NCI-H510A (cell line): ENCODE data around the gene PUM2.
"Not testable (repeated sequence)": the region's sequence is repeated elsewhere in the genome, so short reads cannot be mapped to it uniquely, and the experiment has no call there.

ENCODE experiments used
- DNase-seq: peaks from one replicate; lab custom pipeline; 2025; lab: John Stamatoyannopoulos, UW

PUM2 gene, protein sequence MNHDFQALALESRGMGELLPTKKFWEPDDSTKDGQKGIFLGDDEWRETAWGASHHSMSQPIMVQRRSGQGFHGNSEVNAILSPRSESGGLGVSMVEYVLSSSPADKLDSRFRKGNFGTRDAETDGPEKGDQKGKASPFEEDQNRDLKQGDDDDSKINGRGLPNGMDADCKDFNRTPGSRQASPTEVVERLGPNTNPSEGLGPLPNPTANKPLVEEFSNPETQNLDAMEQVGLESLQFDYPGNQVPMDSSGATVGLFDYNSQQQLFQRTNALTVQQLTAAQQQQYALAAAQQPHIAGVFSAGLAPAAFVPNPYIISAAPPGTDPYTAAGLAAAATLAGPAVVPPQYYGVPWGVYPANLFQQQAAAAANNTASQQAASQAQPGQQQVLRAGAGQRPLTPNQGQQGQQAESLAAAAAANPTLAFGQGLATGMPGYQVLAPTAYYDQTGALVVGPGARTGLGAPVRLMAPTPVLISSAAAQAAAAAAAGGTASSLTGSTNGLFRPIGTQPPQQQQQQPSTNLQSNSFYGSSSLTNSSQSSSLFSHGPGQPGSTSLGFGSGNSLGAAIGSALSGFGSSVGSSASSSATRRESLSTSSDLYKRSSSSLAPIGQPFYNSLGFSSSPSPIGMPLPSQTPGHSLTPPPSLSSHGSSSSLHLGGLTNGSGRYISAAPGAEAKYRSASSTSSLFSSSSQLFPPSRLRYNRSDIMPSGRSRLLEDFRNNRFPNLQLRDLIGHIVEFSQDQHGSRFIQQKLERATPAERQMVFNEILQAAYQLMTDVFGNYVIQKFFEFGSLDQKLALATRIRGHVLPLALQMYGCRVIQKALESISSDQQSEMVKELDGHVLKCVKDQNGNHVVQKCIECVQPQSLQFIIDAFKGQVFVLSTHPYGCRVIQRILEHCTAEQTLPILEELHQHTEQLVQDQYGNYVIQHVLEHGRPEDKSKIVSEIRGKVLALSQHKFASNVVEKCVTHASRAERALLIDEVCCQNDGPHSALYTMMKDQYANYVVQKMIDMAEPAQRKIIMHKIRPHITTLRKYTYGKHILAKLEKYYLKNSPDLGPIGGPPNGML

DNA sequence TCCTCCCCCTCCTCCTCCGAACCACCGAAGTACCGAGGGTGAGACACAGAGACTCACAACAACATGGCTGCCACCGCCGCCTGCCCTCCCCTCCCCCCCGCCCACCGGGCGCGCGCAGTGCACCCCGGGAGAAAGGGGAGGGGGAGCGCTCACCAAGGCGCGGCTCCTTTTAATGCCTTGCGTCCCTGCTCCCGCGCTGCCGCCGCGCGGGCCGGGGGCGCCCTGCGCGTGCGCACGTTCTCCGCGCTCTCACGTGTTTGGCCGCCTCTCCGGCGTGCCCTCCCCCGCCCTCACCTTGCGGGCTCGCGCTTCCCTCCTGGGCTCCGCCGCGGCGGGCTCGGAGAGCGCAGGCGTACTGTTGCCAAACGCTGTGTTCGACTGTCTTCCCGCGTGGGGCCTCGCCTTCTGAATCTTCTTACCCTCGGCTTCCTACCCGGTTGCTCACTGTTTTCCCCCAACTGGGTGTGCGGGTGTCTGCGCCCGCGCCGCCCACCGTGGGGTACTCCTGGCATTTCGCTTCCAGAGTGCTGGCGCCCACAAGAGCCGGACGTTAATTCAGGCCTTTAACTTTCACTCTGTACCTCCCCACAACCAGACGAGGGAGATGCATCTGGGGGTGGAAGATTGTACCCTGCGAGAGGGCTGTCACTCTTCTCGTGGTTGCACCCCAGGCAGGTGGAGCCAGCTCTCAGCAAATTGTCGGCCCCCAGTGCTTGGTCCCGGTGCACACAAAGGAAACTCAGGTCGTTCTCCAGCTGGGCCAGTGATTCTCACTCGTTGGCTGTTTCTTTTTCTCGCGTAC, at the start of gene PUM2:
Gene PUM2 (minus strand): TSS at position 92 of the 802 bp plus-strand sequence. CDS start 23,484 bp downstream, outside the sequence.
- DNase-seq: peak; percentile 96

DNA sequence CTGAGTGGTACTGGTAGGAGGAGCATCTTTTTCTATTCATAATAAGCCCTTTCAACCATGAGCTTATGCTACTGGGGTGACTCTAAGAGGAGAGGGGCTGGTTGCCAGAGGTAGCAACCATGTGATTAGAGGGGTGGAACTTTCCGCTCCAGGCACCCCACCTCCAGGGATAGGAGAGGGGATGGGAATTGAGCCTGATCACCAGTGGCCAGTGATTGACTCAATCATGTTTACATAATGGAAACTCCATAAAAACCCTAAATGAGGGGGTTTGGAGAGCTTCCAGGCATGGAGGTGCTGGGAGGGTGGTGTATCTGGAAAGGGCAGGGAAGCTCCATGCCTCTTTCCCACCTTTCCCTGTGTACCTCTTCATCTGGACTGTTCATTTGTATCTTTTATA, 49.7 kb upstream of the PUM2 start:
- no peak for DNase-seq

DNA sequence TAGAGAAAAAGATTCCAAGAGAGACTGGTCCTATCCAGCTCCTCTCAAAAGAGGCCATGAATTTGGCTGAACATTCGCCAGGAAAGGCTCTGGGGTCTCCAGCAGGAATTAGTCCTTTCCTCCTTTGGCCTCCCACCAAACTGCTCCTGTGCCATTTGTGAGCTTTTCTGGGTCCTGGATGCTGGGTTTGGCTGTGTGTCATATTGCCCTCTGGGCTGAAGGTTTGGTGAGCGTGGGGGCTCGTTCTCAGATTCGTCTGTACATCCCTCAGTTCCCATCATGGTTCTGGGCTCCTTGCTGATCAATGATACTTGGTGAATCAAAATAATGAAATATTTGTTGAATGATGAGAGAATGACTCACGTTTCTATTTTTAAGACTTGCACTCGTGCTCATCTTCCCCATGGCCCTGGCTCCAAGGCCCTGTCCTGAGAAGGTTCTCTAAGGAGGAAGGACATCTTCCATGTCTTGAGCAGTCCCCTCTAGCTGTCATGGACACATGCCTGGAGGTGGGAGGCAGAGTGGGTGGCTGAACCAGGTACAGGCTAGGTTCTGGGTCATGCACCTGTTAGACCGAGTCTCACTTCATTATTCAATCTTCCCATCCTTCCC, 48.4 kb upstream of the PUM2 start:
- DNase-seq: no peak

DNA sequence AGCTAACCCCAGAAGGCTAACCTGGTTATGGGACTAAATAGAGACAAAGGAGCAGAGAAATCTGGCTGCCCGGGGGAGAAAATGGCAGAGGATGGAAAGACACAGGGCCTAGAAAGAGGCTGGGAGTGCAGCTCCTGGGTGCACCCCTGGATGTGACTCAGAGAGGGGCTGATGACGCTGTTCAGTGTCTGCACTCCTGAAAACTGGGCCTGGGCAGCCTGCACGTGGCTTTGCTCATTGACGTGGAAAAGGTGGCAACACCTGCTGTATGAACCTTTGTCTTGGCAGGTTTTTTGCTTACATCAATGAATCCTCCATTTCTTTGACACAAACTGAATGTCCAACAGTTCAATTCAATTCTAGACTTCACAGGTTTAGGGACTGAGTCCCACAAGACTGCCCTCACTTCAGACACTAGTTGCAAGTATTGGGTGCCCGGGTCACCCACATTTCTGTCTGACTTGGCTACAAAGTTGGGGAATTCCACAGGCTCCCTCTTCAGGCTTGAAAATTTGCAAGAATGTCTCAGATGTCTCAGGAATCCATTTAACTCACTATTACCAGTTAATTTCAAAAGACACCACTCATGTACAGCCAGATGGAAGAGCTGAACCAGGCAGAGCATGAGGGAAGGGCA, 47.3 kb upstream of the PUM2 start:
- DNase-seq: no peak

DNA sequence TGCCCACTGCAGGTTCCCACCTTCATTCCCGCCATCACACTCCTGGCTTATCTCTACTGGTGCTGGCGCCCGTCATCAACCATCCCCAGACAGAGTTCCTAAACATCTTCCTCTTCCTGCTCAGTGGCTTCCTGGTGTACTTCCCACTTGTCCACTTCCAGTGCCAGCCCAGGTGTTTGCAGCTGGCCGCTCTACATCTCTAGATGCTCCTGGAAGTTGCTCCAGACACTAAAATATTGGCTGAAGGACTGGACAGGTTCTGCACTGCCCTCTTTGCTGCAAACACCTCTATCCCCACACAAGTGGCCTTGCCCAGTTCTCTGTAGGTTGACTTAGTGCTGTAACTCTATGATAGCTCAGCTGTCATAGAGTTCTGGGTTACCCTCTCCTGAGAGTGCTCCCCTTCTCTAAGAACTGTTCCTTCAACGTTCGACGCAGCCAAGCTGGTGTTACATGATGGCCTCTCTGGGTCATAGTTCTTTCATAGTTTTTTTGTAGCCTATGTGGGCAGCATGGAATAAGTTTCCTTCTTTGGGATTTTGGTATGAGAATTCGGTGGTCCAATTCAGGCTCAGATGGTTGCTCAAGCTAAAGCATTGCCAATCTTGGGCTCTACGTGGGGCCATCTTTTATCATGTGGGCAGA, 45.8 kb upstream of the PUM2 start:
- DNase-seq: no peak

DNA sequence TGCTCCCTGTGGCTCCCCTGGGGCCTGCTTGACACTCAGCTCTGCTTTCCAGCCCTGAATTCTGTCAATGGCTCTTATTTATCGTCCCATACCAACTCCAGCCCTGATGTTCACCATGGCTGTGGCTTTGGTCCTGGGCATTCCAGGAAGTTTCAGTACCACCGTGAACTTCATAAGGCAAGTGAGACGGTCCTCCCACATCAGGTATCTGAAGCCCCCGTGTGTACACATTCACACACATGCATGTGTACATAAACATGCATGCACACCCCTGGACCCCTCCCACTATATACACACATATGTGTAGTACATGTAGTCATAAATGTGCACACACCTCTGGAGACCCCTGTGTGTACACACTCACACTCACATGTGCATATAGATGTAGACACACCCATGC, 43.3 kb upstream of the PUM2 start:
- no peak for DNase-seq

DNA sequence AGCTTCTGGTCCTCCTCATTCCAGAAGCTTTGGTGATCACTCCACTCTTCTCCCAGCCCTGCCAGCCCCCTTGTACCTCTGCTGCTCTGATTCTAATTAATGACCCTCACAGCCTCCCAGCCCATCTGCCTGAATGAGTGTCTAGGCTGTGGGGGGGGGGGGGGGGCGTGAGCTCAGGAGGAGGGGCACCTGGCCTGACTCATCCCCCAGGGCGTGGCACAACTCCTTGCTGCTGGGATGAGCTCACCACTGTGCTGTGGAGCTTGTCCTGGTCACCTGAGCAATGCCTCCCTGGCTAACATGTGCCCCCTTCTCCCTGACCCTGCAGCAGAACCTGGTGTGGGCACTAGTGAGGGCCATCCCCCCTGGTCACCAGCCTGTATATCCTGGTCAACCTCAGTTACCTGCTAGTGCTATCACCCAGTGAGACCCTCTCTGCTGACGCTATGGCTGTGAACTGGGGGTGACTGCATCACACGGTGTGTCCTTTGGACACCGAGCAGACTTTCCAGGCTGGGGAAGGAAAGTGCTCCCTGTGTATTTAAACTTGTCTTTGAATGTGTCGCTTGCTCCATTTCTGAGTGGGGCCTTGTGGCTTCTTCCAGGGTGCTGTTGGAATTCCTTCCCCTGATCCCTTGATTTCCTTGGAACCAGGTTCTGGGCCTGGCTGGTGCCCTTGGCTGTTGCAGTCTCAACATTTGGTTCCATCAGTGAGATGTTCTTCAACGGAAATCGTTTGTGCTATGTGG, 41.5 kb upstream of the PUM2 start:
- DNase-seq: no peak

DNA sequence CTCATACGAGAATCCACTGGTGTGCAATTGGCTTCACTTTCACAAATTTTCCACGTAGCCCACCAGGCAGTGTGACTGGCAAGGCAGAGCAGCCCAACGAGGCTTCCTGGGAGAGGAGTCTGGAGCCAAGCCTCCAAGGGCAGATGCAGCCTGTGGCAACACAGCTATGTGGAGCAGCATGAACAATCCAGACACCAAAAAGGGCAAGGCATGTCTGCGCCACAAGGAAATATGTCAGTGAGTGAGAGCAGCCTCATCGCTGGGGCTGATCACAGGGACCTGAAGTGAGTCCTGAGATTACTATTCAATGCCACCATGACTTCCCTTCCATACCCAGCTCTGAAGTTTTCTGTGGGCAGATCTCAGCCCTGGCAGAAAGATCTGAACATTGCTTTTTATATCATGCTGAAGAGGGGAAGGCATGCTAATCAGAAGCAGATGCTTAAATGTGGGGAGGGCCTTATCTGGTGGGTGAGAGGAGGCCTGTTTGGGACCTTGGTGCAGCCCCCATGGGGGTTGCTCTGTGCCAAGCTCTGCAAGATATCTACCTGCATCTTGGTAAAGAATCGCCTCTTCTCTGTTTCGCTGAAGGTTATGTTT, 40.0 kb upstream of the PUM2 start:
- DNase-seq: no peak

DNA sequence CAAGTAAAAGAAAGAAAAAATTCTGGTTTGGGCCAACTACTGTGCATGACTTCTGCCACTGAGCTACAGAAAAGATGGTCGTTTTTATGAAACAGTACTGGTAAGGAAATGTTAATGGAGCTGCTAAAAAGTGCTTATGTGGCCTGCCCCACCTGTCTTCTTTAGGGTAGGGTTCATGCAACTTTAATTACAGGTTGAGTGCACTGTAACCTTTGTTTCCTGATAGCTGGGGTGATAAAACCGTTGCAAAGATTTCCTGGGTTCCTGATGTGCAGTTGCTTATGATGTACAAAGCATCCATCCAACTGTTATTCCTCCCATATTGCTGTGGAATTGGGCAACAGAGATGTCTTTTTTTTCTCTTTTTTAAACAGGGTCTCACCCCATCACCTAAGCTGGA, 34.3 kb upstream of the PUM2 start:
- no peak for DNase-seq

DNA sequence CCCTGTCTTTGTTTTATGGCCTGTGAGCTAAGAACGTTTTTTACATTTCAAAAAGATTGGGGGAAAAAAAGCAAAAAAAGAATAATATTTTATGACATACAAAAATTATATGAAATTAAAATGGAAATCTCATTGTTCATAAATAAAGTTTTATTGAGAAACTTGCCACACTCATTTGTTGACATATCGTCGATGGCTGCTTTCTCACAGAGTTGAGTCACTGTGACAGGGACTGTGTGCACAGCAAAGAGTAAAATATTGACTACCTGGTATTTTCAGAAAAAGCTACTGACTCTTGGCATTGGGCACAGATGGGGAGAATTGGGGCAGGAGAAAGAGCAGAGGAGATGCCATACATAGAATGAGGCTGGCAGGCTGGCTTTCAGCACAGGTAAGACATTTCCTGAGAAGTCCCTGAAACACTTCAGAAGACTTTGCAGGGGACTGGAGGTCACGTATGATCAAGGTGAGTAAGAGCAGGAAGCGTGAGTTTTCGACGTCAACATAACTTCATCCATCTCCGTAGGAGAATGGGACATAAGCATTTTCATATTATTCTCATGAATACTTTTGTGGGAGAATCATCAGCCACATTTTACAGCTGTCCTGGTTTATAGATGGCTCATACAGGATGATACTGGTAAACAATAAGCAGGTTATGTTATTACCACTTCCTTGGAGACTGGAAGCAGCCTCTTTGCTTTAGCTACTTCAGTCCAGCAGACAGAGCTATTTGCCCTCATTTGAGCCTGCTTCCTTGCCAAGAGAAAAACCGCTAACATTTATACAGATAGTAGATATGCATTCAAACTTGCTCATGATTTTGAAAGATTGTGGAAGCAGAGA, 32.5 kb upstream of the PUM2 start:
- DNase-seq: no peak

DNA sequence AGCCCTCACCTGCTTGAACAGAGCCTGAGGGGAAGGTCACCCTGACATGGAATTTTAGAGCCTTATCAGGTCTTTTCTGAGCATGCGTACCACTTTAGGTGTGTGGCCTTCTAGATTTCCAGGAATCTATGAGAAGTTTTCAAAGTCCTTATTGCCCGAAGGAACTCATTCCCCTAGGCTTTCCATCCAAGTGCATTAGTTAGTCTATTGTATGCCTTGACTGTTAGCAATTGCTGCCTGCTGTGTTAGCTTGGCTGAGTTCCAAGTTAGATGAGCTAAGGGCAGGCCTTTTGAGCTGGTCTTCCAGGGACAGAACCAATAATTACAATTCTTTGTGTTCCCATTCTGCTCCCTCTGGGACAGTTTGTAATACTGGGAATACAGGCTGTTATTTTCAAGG, 30.8 kb upstream of the PUM2 start:
- peak; percentile 19 for DNase-seq

DNA sequence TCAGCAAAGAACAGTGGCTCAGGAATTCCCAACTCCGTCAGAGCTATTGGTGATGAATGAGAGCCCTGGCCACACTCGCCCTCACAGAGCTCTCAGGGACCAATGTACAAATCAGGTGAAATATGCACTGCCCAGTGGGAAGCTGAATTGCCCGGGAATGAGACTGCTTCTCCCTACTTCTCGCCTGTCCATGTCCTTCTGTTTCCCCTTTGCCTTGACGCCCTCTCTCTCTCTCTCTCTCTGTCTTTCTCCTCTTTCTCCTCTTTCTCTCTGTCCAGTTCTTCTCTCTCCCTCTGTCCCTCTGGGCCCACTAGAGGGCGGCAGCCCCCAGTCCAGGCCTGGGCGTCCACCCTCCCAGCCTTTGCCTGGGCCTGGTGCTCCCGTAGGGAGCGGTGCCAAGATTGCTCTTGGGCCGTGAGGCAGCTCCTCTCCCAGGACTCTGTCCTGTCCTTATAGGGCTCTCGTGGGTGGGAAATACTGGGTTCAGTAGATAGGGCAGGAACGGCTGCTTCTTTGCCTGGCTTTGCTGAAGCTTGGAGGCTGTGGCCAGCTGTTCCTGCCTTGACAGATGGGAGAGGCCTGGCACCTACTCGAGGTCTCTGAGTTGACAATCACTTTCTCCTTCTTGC, 28.4 kb upstream of the PUM2 start:
- no peak for DNase-seq

DNA sequence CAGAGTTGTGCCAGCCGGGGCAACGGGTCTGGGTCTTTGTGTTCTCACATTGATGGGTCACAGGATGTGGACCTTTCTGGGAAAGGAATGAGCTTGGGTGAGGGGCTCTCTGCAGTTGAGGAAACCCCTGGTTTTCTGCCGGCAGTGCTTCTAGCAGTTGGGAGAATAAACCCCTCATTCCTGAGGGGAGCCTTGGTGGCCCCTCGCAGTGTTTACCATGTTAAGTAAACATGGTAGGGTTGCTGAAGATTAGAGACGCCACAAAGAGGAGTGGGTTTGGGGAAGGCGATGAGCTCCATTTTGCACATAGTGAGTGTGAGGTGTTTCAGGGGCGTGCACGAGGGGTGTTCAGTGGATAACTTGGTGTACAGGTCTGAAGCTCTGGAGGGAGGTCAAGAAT, 27.7 kb upstream of the PUM2 start:
- DNase-seq: no peak

DNA sequence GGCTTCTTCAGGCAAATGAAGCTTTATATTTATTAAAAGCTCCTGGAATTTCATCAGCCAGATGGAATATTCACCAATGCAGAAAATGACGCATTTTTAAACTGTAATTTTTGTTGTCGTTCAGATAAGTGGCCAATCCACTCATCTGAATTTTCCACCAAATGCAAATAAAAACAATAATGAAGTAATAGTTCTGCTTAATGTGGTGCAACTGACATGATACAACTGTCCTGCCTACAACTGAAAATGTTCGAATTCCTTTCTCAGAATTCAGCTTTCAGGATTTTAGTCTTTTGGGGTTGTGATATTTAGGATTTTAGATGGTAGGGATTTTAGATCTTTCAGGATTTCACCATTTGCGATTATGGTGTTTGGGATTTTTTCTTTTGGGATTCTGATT, 27.1 kb upstream of the PUM2 start:
- no peak for DNase-seq

DNA sequence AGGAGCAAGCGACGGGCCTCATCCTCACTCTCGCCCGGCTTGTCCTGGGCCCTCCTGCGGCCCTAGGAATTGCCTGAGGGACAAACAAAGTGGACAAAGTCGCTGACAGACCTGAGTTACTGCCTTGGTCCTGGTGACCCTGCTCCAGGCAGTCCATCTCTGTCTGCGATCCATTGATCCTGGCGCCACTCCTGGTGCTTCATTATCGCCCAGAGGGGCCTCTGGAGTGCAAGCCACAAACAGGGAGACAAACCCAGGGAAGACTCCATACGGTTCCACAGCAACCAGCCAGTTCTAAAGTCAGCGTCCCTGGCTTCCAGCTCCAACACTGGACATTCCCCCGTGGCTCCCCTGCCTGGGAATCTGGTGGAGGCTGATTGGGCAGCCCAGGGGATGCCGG, 24.3 kb upstream of the PUM2 start:
- DNase-seq: not testable (repeated sequence)

DNA sequence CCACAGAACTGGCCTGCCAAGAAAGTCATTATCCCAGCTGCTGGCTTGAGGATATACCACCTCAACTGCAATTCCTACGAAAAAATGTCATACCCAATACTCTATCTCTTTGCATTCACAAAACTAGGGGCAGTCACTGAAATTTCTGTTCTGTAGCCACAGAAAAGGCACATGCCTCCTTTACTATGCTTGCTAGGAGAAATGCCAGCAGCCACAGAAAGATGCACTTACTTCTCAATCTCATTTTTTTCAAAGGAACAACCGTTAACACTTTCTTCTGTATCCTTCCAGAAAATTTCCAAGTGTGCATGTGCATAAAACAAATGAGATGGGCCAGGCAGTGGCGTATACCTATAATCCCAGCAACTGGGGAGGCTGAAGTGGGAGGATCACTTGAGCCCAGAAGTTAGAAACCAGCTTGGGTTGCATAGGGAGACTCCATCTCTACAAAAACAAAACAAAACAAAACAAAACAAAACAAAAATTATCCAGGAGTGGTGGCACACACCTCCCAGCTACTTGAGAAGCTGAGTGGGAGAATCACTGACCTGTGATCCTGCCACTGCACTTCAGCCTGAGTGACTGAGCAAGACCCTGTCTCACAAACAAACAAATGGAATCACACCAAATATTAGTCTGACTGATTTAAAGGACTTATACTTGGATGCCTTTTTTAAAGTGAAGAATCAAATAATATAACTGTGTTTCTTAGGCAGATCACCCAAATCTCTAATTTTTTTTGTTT, 22.4 kb upstream of the PUM2 start:
- no peak for DNase-seq

DNA sequence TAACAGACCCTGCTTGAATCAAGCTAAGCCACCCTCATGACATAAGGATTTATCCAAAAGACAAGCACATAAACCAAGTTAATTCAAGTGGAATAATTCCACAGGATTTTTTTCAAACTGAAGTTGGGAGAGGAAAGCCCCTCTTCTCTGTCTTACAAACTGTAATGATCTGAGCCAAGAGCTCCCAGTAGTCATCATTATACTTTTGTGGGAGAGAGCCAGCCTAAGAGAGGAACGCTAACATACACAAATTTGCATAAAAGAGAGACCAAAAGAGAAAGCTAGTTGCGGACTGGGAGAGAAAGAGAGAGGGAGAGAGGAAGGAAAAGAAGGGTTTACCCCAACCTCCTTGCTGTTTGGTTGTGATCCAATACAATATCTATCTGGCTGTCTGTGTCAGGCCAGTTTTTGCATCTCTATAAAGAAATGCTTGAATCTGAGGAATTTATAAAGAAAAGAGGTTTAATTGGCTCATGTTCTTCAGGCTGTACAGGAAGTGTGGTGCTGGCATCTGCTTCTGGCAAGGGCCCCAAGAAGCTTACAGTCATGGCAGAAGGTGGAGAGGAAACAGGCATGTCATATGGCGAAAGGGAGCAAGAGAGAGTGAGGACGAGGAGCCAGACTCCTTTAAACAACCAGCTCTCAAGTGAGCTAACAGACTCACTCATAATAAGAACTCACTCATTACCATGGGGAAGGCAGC, 20.8 kb upstream of the PUM2 start:
- DNase-seq: no peak
